ENCODE measurements around the gene FIGLA. TPM values are rescaled to one million over a fixed set of nuclear protein-coding genes. Genes with fewer than 3 reads are reported as not detected.

The FIGLA gene
- total RNA-seq, 1 experiment from 2014 or later = not detected

GRCh38 chr2:70771446-70771845, 19.0 kb downstream of the FIGLA start:
- TF ChIP-seq CTCF (conservative IDR thresholded peaks at IDR 0.05; ENCODE audit: low read depth, low read length) = no peak
- no peak for TF ChIP-seq EZH2 (IDR thresholded peaks at IDR 0.05; ENCODE audit: borderline replicate concordance, low read depth, low read length, poor library complexity, severe bottlenecking)
- POLR2A ChIA-PET (ENCODE audit: low non-redundant PET) = no interaction called here
- DNase-seq (ENCODE audit: low spot score) = no peak
- CTCF ChIA-PET = no interaction called here
- no peaks in the 10 kb centered on the region for H3K36me3 ChIP-seq (ENCODE audit: insufficient read depth, low read length, poor library complexity, severe bottlenecking)
- no peak overlapping the region for H3K27ac ChIP-seq (ENCODE audit: low read depth, low read length, poor library complexity, severe bottlenecking)
- no TSS peak for BruUV-seq (replicated peaks)
- peaks cover 11% of the 10 kb centered on the region for H3K4me1 ChIP-seq (ENCODE audit: insufficient read depth, low read length, poor library complexity, severe bottlenecking)
- no peak overlapping the region for H3K4me3 ChIP-seq (ENCODE audit: low read depth, low read length, poor library complexity, severe bottlenecking)
- intact Hi-C loops (cut with micrococcal nuclease; ENCODE audit: unreplicated experiment) = no loop called here
- no peaks in the 10 kb centered on the region for H3K9me3 ChIP-seq (ENCODE audit: low read depth, low read length, poor library complexity, severe bottlenecking)
- H3K27me3 ChIP-seq (replicated peaks; ENCODE audit: insufficient read depth, low read depth, low read length, poor library complexity) = peaks cover 45% of the 10 kb centered on the region

GRCh38 chr2:70769450-70769849, 21.0 kb downstream of the FIGLA start:
- H3K4me3 ChIP-seq (ENCODE audit: low read depth, low read length, poor library complexity, severe bottlenecking) = no peak overlapping the region
- H3K27me3 ChIP-seq (replicated peaks; ENCODE audit: insufficient read depth, low read depth, low read length, poor library complexity) = peaks cover 57% of the 10 kb centered on the region
- CTCF ChIA-PET = no interaction called here
- no peaks in the 10 kb centered on the region for H3K9me3 ChIP-seq (ENCODE audit: low read depth, low read length, poor library complexity, severe bottlenecking)
- H3K36me3 ChIP-seq (ENCODE audit: insufficient read depth, low read length, poor library complexity, severe bottlenecking) = no peaks in the 10 kb centered on the region
- intact Hi-C loops (cut with micrococcal nuclease; ENCODE audit: unreplicated experiment) = loop anchor here (10.0 kb wide), 1 partner anchor 355 kb away; no protein-coding TSS in a partner anchor
- POLR2A ChIA-PET (ENCODE audit: low non-redundant PET) = no interaction called here
- H3K27ac ChIP-seq (ENCODE audit: low read depth, low read length, poor library complexity, severe bottlenecking) = no peak overlapping the region
- peaks cover 11% of the 10 kb centered on the region for H3K4me1 ChIP-seq (ENCODE audit: insufficient read depth, low read length, poor library complexity, severe bottlenecking)
- no TSS peak for BruUV-seq (replicated peaks)
- no peak for DNase-seq (ENCODE audit: low spot score)
- TF ChIP-seq CTCF (conservative IDR thresholded peaks at IDR 0.05; ENCODE audit: low read depth, low read length) (no peak), EZH2 (IDR thresholded peaks at IDR 0.05; ENCODE audit: borderline replicate concordance, low read depth, low read length, poor library complexity, severe bottlenecking) (no peak)

- Histone ChIP-seq H3K36me3 (ENCODE audit: insufficient read depth, low read length, poor library complexity, severe bottlenecking) (no peaks in the 10 kb centered on the region), H3K9me3 (ENCODE audit: low read depth, low read length, poor library complexity, severe bottlenecking) (no peaks in the 10 kb centered on the region), H3K27ac (ENCODE audit: low read depth, low read length, poor library complexity, severe bottlenecking) (no peak overlapping the region), H3K4me3 (ENCODE audit: low read depth, low read length, poor library complexity, severe bottlenecking) (no peak overlapping the region), H3K27me3 (replicated peaks; ENCODE audit: insufficient read depth, low read depth, low read length, poor library complexity) (peaks cover 49% of the 10 kb centered on the region), H3K4me1 (ENCODE audit: insufficient read depth, low read length, poor library complexity, severe bottlenecking) (peaks cover 11% of the 10 kb centered on the region)
- ChIA-PET POLR2A (ENCODE audit: low non-redundant PET) (no interaction called here), CTCF (interaction anchor here (0.6 to 1.0 kb wide), 2 partner anchors 13 to 17 kb away, joined by 4 to 5 read pairs; no protein-coding TSS in a partner anchor)
- TF ChIP-seq EZH2 (IDR thresholded peaks at IDR 0.05; ENCODE audit: borderline replicate concordance, low read depth, low read length, poor library complexity, severe bottlenecking) (no peak), CTCF (conservative IDR thresholded peaks at IDR 0.05; ENCODE audit: low read depth, low read length) (no peak)
- intact Hi-C loops (cut with micrococcal nuclease; ENCODE audit: unreplicated experiment) = loop anchor here (10.0 kb wide), 1 partner anchor 354 kb away; no protein-coding TSS in a partner anchor
- no TSS peak for BruUV-seq (replicated peaks)
- no peak for DNase-seq (ENCODE audit: low spot score)
These were observed 21.8 kb downstream of the FIGLA start for GRCh38 chr2:70768590-70769085.

All from A673 (cell line).